GM19239 (cell line): ENCODE data around the gene OR52N1.

Experiments
- DNase-seq: peaks from one replicate; pipeline ENCODE4 v3.0.0; 2011; ENCODE audit warnings: low spot score; ENCODE audit not compliant: insufficient read length
- FAIRE-seq: peaks from 2 replicates; lab custom pipeline; 2011; peaks lifted over from hg19 to GRCh38; lab: Jason Lieb, UNC

Gene OR52N1

GRCh38 chr11:5791165-5791564 is at the start of gene OR52N1:
Gene OR52N1 (minus strand): TSS chr11:5791265. CDS start chr11:5788816, 2,449 bp downstream.
- DNase-seq (no peak), FAIRE-seq (no peak)

- FAIRE-seq (no peak), DNase-seq (no peak)
Observed at GRCh38 chr11:5837695-5838094, 46.6 kb upstream of the OR52N1 start.

GRCh38 chr11:5833446-5833845 is 42.4 kb upstream of the OR52N1 start:
- DNase-seq (no peak), FAIRE-seq (no peak)

GRCh38 chr11:5831196-5831829 is 40.2 kb upstream of the OR52N1 start:
- no peak for DNase-seq
- FAIRE-seq = no peak

GRCh38 chr11:5818245-5818886 is 27.3 kb upstream of the OR52N1 start:
- FAIRE-seq = peak; percentile 63

GRCh38 chr11:5815534-5815933 is 24.5 kb upstream of the OR52N1 start:
- FAIRE-seq = peak; percentile 33
- DNase-seq = no peak

More at GRCh38 chr11:5818245-5818886, 27.3 kb upstream of the OR52N1 start:
- DNase-seq = no peak

GRCh38 chr11:5809905-5810795 is 19.1 kb upstream of the OR52N1 start:
- DNase-seq (no peak), FAIRE-seq (no peak)

- DNase-seq (no peak), FAIRE-seq (no peak)
Observed at GRCh38 chr11:5809122-5809519, 18.1 kb upstream of the OR52N1 start.

- DNase-seq (no peak), FAIRE-seq (peak; percentile 97)
Observed at GRCh38 chr11:5808500-5809121, 17.5 kb upstream of the OR52N1 start, which contains the start of gene OR52N2. Gene OR52N2 (plus strand): TSS chr11:5808924. CDS start chr11:5820336, 11,412 bp downstream.

- no peak for FAIRE-seq
- DNase-seq = no peak
Observed at GRCh38 chr11:5807580-5807979, 16.5 kb upstream of the OR52N1 start.

- no peak for FAIRE-seq
Observed at GRCh38 chr11:5803982-5804381, 12.9 kb upstream of the OR52N1 start.

GRCh38 chr11:5796541-5796940 is 5.5 kb upstream of the OR52N1 start:
- DNase-seq = no peak
- no peak for FAIRE-seq

More at GRCh38 chr11:5803982-5804381, 12.9 kb upstream of the OR52N1 start:
- no peak for DNase-seq

GRCh38 chr11:5783255-5783654 is 7.8 kb downstream of the OR52N1 start, which contains the start of gene OR52N5:
Gene OR52N5 (minus strand): TSS chr11:5783355. CDS start chr11:5778634, 4,721 bp downstream.
- FAIRE-seq (no peak), DNase-seq (no peak)

GRCh38 chr11:5767056-5767455 is 24.0 kb downstream of the OR52N1 start:
- no peak for DNase-seq
- no peak for FAIRE-seq

GRCh38 chr11:5753943-5754342 is 37.1 kb downstream of the OR52N1 start, which contains the start of gene OR52N4:
Gene OR52N4 (plus strand): TSS chr11:5754243. CDS start chr11:5754741, 498 bp downstream.
- FAIRE-seq (no peak), DNase-seq (no peak)

- no peak for DNase-seq
- no peak for FAIRE-seq
Observed at GRCh38 chr11:5749836-5750235, 41.2 kb downstream of the OR52N1 start.

GRCh38 chr11:5746614-5747013 is 44.5 kb downstream of the OR52N1 start:
- DNase-seq = no peak
- FAIRE-seq = no peak

GRCh38 chr11:5738431-5738830 is 52.6 kb downstream of the OR52N1 start:
- DNase-seq (no peak), FAIRE-seq (no peak)

GRCh38 chr11:5737670-5738392 is 53.2 kb downstream of the OR52N1 start:
- no peak for DNase-seq
- FAIRE-seq = no peak
